ENCODE results near the gene UVRAG. TPM values are rescaled to one million over a fixed set of nuclear protein-coding genes. Genes with fewer than 3 reads are reported as not detected.

The UVRAG gene
- polyA plus RNA-seq, 1 experiment: 8.2 TPM

DNA sequence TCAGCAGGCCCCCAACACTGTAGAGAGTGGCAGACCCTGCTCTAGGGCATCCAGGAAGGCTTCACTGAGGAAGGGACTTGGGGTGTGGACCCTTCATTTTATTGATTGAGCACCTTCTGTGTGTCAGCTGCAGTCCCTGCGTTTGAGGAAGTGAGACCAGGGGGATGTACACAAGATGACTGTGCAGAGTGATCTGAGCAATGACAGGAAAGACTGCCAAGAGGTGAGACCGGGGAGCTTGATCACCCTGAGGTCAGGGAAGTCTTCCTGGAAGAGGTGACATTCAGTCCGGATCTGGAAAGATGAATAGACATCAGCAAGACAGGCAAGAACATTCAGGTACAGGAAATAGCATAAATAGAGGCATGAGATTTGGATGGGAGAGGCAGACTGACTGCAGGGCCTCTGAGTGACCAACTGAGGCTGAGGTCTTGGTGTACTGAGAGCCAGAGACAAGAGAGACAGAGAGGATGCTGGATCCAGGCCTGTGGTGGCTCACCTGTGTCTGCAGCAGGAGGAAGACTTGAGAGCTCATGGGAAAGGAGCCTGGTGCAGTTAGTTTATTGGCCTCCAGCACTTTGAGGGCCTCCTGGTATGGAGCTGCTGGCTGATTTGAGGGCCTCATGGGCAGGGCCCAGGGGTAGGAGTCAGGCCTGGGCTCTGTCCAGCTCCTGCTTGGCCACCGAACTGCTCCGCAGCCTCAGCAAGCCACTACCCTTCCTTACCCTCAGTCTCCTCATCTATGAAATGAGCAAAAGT is 41.2 kb upstream of the UVRAG start:
- Histone ChIP-seq H3K4me3 (ENCODE audit: low read depth, low read length) (no peak overlapping the region), H3K36me3 (ENCODE audit: control insufficient read depth, insufficient read depth, low read length) (no peaks in the 10 kb centered on the region), H3K27me3 (ENCODE audit: control insufficient read depth, insufficient read depth, low read length) (peaks cover 18% of the 10 kb centered on the region)
- CTCF ChIA-PET: interaction anchor here (0.5 to 1.6 kb wide), 4 partner anchors 9 to 186 kb away, joined by 3 read pairs; no protein-coding TSS in a partner anchor
- POLR2A ChIA-PET: no interaction called here
- no peak for DNase-seq (ENCODE audit: low read depth)
- TF ChIP-seq, protein P1, sequence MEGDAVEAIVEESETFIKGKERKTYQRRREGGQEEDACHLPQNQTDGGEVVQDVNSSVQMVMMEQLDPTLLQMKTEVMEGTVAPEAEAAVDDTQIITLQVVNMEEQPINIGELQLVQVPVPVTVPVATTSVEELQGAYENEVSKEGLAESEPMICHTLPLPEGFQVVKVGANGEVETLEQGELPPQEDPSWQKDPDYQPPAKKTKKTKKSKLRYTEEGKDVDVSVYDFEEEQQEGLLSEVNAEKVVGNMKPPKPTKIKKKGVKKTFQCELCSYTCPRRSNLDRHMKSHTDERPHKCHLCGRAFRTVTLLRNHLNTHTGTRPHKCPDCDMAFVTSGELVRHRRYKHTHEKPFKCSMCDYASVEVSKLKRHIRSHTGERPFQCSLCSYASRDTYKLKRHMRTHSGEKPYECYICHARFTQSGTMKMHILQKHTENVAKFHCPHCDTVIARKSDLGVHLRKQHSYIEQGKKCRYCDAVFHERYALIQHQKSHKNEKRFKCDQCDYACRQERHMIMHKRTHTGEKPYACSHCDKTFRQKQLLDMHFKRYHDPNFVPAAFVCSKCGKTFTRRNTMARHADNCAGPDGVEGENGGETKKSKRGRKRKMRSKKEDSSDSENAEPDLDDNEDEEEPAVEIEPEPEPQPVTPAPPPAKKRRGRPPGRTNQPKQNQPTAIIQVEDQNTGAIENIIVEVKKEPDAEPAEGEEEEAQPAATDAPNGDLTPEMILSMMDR (IDR thresholded peaks at IDR 0.05; ENCODE audit: insufficient read depth, low read depth, low read length): no peak

DNA sequence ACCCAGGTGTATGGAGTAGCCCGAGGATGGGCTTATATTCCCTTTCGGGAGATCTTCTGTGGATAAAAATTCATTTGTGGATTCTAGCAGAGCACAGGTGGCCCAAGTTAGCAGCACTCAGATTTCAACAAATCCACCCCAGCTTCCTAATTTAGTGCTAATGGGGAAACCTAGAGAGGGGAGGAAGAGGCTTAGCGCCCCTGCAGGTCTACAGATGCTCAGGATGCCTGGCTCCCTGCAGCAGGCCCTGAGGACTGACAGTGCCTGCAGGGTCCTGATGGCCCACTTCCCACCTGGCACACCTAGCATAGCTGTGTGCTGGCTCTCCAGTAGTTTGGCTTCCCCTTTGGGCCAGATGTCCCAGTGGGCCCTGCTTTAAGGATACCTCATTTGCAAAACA is 40.0 kb upstream of the UVRAG start:
- TF ChIP-seq, protein P1 (IDR thresholded peaks at IDR 0.05; ENCODE audit: insufficient read depth, low read depth, low read length): no peak
- DNase-seq (ENCODE audit: low read depth): no peak

DNA sequence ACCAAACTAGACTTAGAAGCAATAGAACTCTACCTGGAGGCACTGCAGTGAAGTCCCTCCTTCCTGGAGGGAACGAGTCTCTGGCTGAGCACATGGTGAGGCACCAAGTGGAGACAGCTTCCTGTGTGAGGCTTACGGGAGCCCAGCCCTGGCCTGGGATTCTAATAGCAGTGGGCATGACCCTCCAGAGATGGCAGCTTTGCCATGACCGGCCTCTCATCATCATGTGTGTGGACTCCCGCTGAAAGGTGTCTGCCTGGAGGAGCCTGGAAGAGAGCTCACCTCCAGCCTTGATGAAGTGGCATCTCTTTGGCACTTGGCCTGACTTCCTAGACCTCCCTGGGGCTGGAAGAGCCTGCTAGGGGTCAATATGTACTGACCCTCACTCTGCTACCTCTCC is 38.5 kb upstream of the UVRAG start:
- CTCF ChIA-PET: interaction anchor here (1.7 to 2.2 kb wide), 4 partner anchors 11 to 92 kb away, joined by 3 to 7 read pairs (median 4); no protein-coding TSS in a partner anchor
- POLR2A ChIA-PET: no interaction called here

More for the DNA sequence above, 40.0 kb upstream of the UVRAG start:
- POLR2A ChIA-PET: no interaction called here
- Histone ChIP-seq H3K36me3 (ENCODE audit: control insufficient read depth, insufficient read depth, low read length) (no peaks in the 10 kb centered on the region), H3K27me3 (ENCODE audit: control insufficient read depth, insufficient read depth, low read length) (peaks cover 8% of the 10 kb centered on the region), H3K4me3 (ENCODE audit: low read depth, low read length) (no peak overlapping the region)
- CTCF ChIA-PET: interaction anchor here (0.7 to 1.7 kb wide), 2 partner anchors 16 to 17 kb away, joined by 3 read pairs; no protein-coding TSS in a partner anchor

DNA sequence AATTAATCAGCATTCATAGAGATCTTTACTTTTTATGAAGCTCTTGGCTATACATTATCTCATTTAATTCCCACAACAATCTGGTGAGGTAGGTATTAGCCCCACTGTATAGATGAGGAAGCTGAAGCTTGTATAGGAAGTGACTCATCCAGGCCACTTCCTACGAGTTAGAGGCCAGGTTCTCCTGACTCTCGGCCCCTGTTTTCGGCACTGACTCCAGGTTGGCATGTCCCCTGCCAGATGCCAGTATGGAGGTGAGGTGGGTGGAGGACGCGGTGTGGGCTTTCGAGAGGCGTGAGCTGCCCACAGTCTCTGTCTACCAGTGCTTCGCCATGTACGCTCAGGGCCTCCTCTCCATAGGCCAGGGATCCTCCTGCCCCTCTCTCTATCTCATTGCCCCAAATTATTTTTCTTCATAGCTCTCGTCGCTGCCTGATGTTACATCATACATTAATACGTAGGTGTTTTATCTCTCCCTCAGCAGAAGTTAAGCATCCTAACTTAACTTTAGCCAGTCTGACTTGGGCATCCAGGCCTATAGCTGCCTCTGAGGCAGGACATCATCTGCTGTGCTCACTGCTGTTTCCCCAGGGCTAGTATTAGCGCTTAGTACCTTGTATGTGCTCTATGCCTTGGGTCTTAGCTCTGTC is 37.4 kb upstream of the UVRAG start:
- no peak overlapping the region for H3K4me3 ChIP-seq (ENCODE audit: low read depth, low read length)
- H3K36me3 ChIP-seq (ENCODE audit: control insufficient read depth, insufficient read depth, low read length): no peaks in the 10 kb centered on the region
- TF ChIP-seq, protein P1 (IDR thresholded peaks at IDR 0.05; ENCODE audit: insufficient read depth, low read depth, low read length): no peak
- POLR2A ChIA-PET: no interaction called here
- CTCF ChIA-PET: interaction anchor here (1.7 to 2.2 kb wide), 3 partner anchors 10 to 91 kb away, joined by 3 to 7 read pairs (median 5); no protein-coding TSS in a partner anchor
- H3K27me3 ChIP-seq (ENCODE audit: control insufficient read depth, insufficient read depth, low read length): peaks cover 3% of the 10 kb centered on the region
- no peak for DNase-seq (ENCODE audit: low read depth)

More for the DNA sequence above, 38.5 kb upstream of the UVRAG start:
- Histone ChIP-seq H3K27me3 (ENCODE audit: control insufficient read depth, insufficient read depth, low read length) (peaks cover 3% of the 10 kb centered on the region), H3K36me3 (ENCODE audit: control insufficient read depth, insufficient read depth, low read length) (no peaks in the 10 kb centered on the region), H3K4me3 (ENCODE audit: low read depth, low read length) (no peak overlapping the region)
- DNase-seq (ENCODE audit: low read depth): no peak
- TF ChIP-seq, protein P1 (IDR thresholded peaks at IDR 0.05; ENCODE audit: insufficient read depth, low read depth, low read length): no peak

DNA sequence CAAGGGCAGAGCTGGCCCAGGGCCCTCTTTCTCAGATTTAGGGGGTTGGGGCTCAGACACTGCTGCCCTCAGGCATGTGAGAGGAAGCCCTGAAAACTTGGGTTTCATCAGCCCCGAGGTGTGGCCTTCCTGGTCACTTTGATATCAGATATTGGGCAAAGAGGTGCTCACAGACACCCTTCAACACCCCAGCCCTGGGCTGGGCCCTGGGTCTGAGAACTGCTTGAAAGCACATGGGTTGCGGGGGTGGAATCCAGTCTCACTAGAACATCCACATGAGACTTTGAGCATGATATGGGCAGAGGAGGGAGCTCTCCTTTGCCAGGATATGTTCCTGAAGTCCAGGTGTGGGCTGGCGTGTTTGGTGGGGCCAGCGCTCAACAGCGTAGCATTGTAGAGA is 36.0 kb upstream of the UVRAG start:
- H3K36me3 ChIP-seq (ENCODE audit: control insufficient read depth, insufficient read depth, low read length): no peaks in the 10 kb centered on the region
- POLR2A ChIA-PET: no interaction called here
- CTCF ChIA-PET: interaction anchor here (2.7 kb wide), 1 partner anchor 24 kb away, joined by 10 read pairs; no protein-coding TSS in a partner anchor
- H3K27me3 ChIP-seq (ENCODE audit: control insufficient read depth, insufficient read depth, low read length): peaks cover 1% of the 10 kb centered on the region; the same call in 1 of the 2 replicates
- DNase-seq (ENCODE audit: low read depth): no peak
- no peak overlapping the region for H3K4me3 ChIP-seq (ENCODE audit: low read depth, low read length)
- TF ChIP-seq, protein P1 (IDR thresholded peaks at IDR 0.05; ENCODE audit: insufficient read depth, low read depth, low read length): no peak

Data from BJ (cell line).